GM12875 (cell line): ENCODE results near the gene IGFBP5.

Experiments used
- H3K4me3 ChIP-seq: one replicate; pipeline ENCODE4 v1.5.1; 2011; ENCODE audit warnings: low read depth, low read length, control low read depth
- CTCF ChIP-seq: IDR thresholded peaks from 2 replicates; pipeline ENCODE4 v1.5.1; 2011; ENCODE audit warnings: low read depth, mild to moderate bottlenecking, control low read depth, inconsistent platforms, low read length, moderate library complexity, borderline replicate concordance; ENCODE audit not compliant: insufficient read depth

The IGFBP5 gene

DNA sequence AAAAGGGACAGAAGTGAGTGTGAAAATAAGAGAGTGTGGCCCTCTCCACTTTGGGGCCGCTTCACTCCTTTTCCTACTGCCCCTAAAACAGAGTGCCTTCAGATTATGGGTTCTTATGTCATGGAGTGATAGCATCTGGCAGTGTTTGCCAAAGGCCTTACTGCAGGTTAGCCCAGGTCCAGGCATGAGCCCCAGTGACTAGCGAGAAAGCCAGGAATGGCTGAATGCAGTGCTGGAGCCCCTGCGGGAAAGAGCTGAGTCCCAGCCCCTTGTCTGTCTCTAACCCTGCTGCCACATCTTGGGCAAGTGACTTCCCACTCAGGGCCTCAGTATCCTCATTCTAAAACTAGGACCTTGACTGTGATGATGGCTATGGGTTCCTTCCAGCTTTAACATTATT lies 6.0 kb downstream of the IGFBP5 start:
- H3K4me3 ChIP-seq = no peak overlapping the region
- TF ChIP-seq CTCF = no peak

GRCh38 chr2:216688731-216689340 lies 6.5 kb downstream of the IGFBP5 start:
- TF ChIP-seq CTCF = no peak

DNA sequence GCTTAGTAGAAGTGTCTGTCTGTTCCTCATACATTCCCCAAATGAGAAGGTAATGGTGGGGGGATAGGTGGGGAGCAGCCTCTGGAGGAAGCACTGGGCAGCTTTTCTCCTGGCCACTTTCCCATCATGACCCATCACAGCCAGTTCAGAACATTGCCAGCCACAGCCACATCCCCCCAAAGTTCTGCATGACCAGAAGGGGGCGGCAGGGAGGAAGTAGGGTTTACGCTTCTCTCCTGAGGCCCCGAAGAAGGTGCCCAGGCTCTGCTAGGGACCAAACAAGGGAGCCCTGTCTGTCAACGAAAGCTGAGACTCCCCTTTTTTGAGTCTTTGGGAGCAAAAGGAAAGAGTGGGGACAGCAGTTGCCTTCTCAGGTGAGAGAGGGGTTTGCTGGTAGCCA lies 7.7 kb downstream of the IGFBP5 start:
- H3K4me3 ChIP-seq = no peak overlapping the region
- peak; percentile 66 for TF ChIP-seq CTCF

More at GRCh38 chr2:216688731-216689340, 6.5 kb downstream of the IGFBP5 start:
- no peak overlapping the region for H3K4me3 ChIP-seq

DNA sequence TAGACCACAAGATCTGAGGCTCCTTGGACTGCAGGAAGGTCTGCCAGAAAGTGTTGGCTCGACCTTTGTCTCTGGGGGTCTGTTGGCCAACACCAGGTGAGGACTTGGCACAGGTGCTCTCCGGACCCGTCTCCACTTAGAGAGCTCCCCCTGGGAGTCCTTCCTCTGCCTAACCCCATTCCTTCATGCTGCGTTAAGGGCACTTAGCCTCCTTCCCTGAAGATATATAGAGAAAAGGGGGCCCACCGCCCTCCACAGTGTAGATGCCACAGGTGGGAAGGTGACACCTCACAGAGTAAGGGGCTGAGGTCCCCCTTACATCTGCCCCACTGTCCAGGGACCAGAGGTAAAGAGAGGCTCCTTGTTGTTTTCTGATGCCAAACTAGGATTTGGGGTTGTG lies 8.2 kb downstream of the IGFBP5 start:
- no peak for TF ChIP-seq CTCF
- no peak overlapping the region for H3K4me3 ChIP-seq

- TF ChIP-seq CTCF = no peak
- no peak overlapping the region for H3K4me3 ChIP-seq
Measured at GRCh38 chr2:216685327-216685875, 9.9 kb downstream of the IGFBP5 start.

GRCh38 chr2:216683846-216684245 lies 11.5 kb downstream of the IGFBP5 start:
- H3K4me3 ChIP-seq = no peak overlapping the region
- no peak for TF ChIP-seq CTCF

GRCh38 chr2:216681683-216682082 lies 13.7 kb downstream of the IGFBP5 start:
- H3K4me3 ChIP-seq = no peak overlapping the region
- TF ChIP-seq CTCF = no peak
